HCT116 (cell line): ENCODE measurements around the gene BOD1L1. TPM values are rescaled to one million over a fixed set of nuclear protein-coding genes. Genes with fewer than 3 reads are reported as not detected.

Experiments used
- ATAC-seq: fragments of 200-7000 bp; cut with Tn5 transposase; 2 replicates; pipeline ENCODE4 v1.9.1; 2020; ENCODE audit warnings: mild to moderate bottlenecking, moderate library complexity
- BruUV-seq: library from RNA; stranded (reverse); fragments of 400-500 nt; replicated peaks from 2 replicates; lab custom pipeline; 2021; lab: Mats Ljungman, UMichigan
- CTCF ChIA-PET: fragments of 300-600 bp; sonication (Branson Sonifier 250); formaldehyde crosslinking; loops from one replicate; lab custom pipeline; 2021; ENCODE audit warnings: antibody characterized with exemption; lab: Charles Lee
- POLR2A ChIA-PET: fragments of 300-600, 350-600 bp; sonication (Branson Sonifier 250); formaldehyde crosslinking; loops from one replicate; lab custom pipeline; 2021; ENCODE audit warnings: antibody characterized with exemption; lab: Charles Lee
- RAD21 ChIA-PET, 2 experiments: fragments of 300-600 bp; sonication (Branson Sonifier 250); formaldehyde crosslinking; loops; one replicate each; lab custom pipeline; 2023; ENCODE audit warnings: low total read pairs in 2 of 2; ENCODE audit not compliant: uncharacterized antibody in 2 of 2, unreplicated experiment in 2 of 2, low non-redundant PET in 1 of 2; lab: Charles Lee
- DNase-seq: peaks from one replicate; pipeline ENCODE4 v3.0.0-alpha.2; 2010; ENCODE audit warnings: low read depth, low spot score
- H2AFZ ChIP-seq: fragments of 200-600 bp; shearing (Covaris generic), sonication (generic); 2 replicates; pipeline ENCODE4 v1.6.1; 2017; ENCODE audit warnings: low read depth, mixed run types, mixed read lengths, antibody characterized with exemption, low read length; ENCODE audit not compliant: poor library complexity, severe bottlenecking
- H3K27ac ChIP-seq: 2 replicates; pipeline ENCODE4 v1.5.1; 2012; ENCODE audit warnings: low read depth, low read length
- H3K27me3 ChIP-seq: fragments of 200-600 bp; sonication (generic); 2 replicates; pipeline ENCODE4 v1.6.1; 2016; ENCODE audit warnings: mixed run types, low read length, mixed read lengths; ENCODE audit not compliant: insufficient read depth
- H3K36me3 ChIP-seq, 2 experiments: fragments of 200-500 bp in 1 of 2; fragments of 200-600 bp in 1 of 2; sonication (Bioruptor generic) in 1 of 2; sonication (generic) in 1 of 2; 2 replicates each; pipeline versions ENCODE4 v1.5.1 to v1.6.1; 2014 to 2016; ENCODE audit warnings: low read length in 2 of 2, inconsistent platforms in 1 of 2, mixed read lengths in 1 of 2, mixed run types in 1 of 2; ENCODE audit not compliant: insufficient read depth in 2 of 2, control insufficient read depth in 1 of 2
- H3K4me1 ChIP-seq, 2 experiments: fragments of 200-600 bp in 1 of 2; sonication (generic) in 1 of 2; 2 replicates each; pipeline versions ENCODE4 v1.5.1 to v1.6.1; 2012 to 2017; ENCODE audit warnings: low read length in 2 of 2, inconsistent platforms in 1 of 2, mild to moderate bottlenecking in 1 of 2, mixed read lengths in 1 of 2, mixed run types in 1 of 2, moderate library complexity in 1 of 2; ENCODE audit not compliant: insufficient read depth in 2 of 2, control insufficient read depth in 1 of 2
- H3K4me2 ChIP-seq: fragments of 200-600 bp; sonication (generic); 2 replicates; pipeline ENCODE4 v1.6.1; 2017; ENCODE audit warnings: mixed run types, low read length, mixed read lengths
- H3K4me3 ChIP-seq, 2 experiments: fragments of 200-600 bp in 1 of 2; sonication (generic) in 1 of 2; replicated peaks in 1 of 2; 2 replicates each; pipeline ENCODE4 v1.5.1; 2011 to 2016; ENCODE audit warnings: low read length in 2 of 2, control low read depth in 1 of 2, low read depth in 1 of 2, mild to moderate bottlenecking in 1 of 2, mixed read lengths in 1 of 2, mixed run types in 1 of 2
- H3K79me2 ChIP-seq: fragments of 200-600 bp; sonication (generic); 2 replicates; pipeline ENCODE4 v1.6.1; 2017; ENCODE audit warnings: mild to moderate bottlenecking, mixed run types, low read length, moderate library complexity, mixed read lengths; ENCODE audit not compliant: insufficient read depth
- H3K9ac ChIP-seq: fragments of 200-600 bp; sonication (generic); 2 replicates; pipeline ENCODE4 v1.6.1; 2016; ENCODE audit warnings: low read length, mixed read lengths
- H3K9me2 ChIP-seq: fragments of 200-600 bp; sonication (generic), shearing (Covaris generic); 2 replicates; pipeline ENCODE4 v1.6.1; 2017; ENCODE audit warnings: mixed run types, mild to moderate bottlenecking, moderate library complexity; ENCODE audit not compliant: insufficient read depth
- H3K9me3 ChIP-seq, 2 experiments: fragments of 200-500 bp in 1 of 2; fragments of 200-600 bp in 1 of 2; sonication (Bioruptor generic) in 1 of 2; sonication (generic) in 1 of 2; 2 replicates each; pipeline ENCODE4 v1.6.1; 2014 to 2017; ENCODE audit warnings: low read length in 2 of 2, mixed read lengths in 2 of 2, inconsistent platforms in 1 of 2, low read depth in 1 of 2, mild to moderate bottlenecking in 1 of 2, mixed run types in 1 of 2, moderate library complexity in 1 of 2; ENCODE audit not compliant: control insufficient read depth in 1 of 2, insufficient read depth in 1 of 2
- H4K20me1 ChIP-seq: fragments of 200-600 bp; sonication (generic), shearing (Covaris generic); 2 replicates; pipeline ENCODE4 v1.6.1; 2017; ENCODE audit warnings: mixed run types, mild to moderate bottlenecking, moderate library complexity; ENCODE audit not compliant: insufficient read depth
- ATF3 ChIP-seq: IDR thresholded peaks from 2 replicates; pipeline ENCODE4 v1.6.1; 2012
- CBX3 ChIP-seq: IDR thresholded peaks from 2 replicates; pipeline ENCODE4 v1.6.1; 2012; ENCODE audit warnings: low read depth
- EGR1 ChIP-seq: IDR thresholded peaks from 2 replicates; pipeline ENCODE4 v1.6.1; 2012; ENCODE audit warnings: low read depth
- ELF1 ChIP-seq: IDR thresholded peaks from 2 replicates; pipeline ENCODE4 v1.6.1; 2012; ENCODE audit warnings: low read depth, borderline replicate concordance
- EZH2 ChIP-seq: fragments of 200-600 bp; sonication (generic); IDR thresholded peaks from 2 replicates; pipeline ENCODE4 v1.6.1; 2017; ENCODE audit warnings: antibody characterized with exemption, mixed run types
- EZH2phosphoT487 ChIP-seq: fragments of 200-600 bp; IDR thresholded peaks from 2 replicates; pipeline ENCODE4 v1.6.1; 2018; ENCODE audit warnings: antibody characterized with exemption, borderline replicate concordance
- FOSL1 ChIP-seq: IDR thresholded peaks from 2 replicates; pipeline ENCODE4 v1.6.1; 2012; ENCODE audit warnings: low read depth
- JUND ChIP-seq: IDR thresholded peaks from 2 replicates; pipeline ENCODE4 v1.6.1; 2012
- POLR2A ChIP-seq: IDR thresholded peaks from 2 replicates; pipeline ENCODE4 v1.7.0; 2011; ENCODE audit warnings: borderline replicate concordance; ENCODE audit not compliant: insufficient read depth, insufficient read length; ENCODE audit errors: extremely low read depth
- POLR2AphosphoS5 ChIP-seq: IDR thresholded peaks from 2 replicates; pipeline ENCODE4 v1.6.1; 2011; ENCODE audit warnings: mild to moderate bottlenecking, low read depth, low read length, moderate library complexity
- RAD21 ChIP-seq: IDR thresholded peaks from 2 replicates; pipeline ENCODE4 v1.6.1; 2012; ENCODE audit warnings: low read depth, mild to moderate bottlenecking
- REST ChIP-seq: IDR thresholded peaks from 2 replicates; pipeline ENCODE4 v1.6.1; 2012; ENCODE audit warnings: low read depth
- SIN3A ChIP-seq: IDR thresholded peaks from 2 replicates; pipeline ENCODE4 v1.6.1; 2012; ENCODE audit warnings: low read depth
- SP1 ChIP-seq: IDR thresholded peaks from 2 replicates; pipeline ENCODE4 v1.6.1; 2012; ENCODE audit warnings: low read depth
- TCF7L2 ChIP-seq: IDR thresholded peaks from 2 replicates; pipeline ENCODE4 v1.7.0; 2011; ENCODE audit warnings: borderline replicate concordance, inconsistent platforms; ENCODE audit not compliant: insufficient read depth, insufficient read length; ENCODE audit errors: extremely low read depth
- YY1 ChIP-seq: IDR thresholded peaks from 2 replicates; pipeline ENCODE4 v1.6.1; 2011; ENCODE audit warnings: low read length, low read depth, moderate library complexity, mild to moderate bottlenecking; ENCODE audit not compliant: insufficient replicate concordance; ENCODE audit errors: extremely low read depth
- ZFX ChIP-seq: fragments of 450-650 bp; IDR thresholded peaks from 2 replicates; pipeline ENCODE4 v1.6.1; 2017
- ZNF274 ChIP-seq: fragments of 200-500 bp; sonication (Bioruptor generic); IDR thresholded peaks from 2 replicates; pipeline ENCODE4 v1.6.1; 2014; ENCODE audit warnings: mild to moderate bottlenecking, low read depth, low read length, inconsistent platforms
- intact Hi-C: fragments of 100-400 bp; cut with micrococcal nuclease; formaldehyde crosslinking; loops from 2 replicates; pipeline ENCODE4 v1.10.0; 2022
- total RNA-seq: library from RNA; stranded (reverse); gene quantifications from one replicate; pipeline ENCODE4 v1.2.1, GENCODE V29; 2021; ENCODE audit not compliant: unreplicated experiment
- TF ChIP-seq, protein P1 (sequence below): IDR thresholded peaks from 2 replicates; pipeline ENCODE4 v1.6.1; 2012
- TF ChIP-seq, protein P2 (sequence below): IDR thresholded peaks from 2 replicates; pipeline ENCODE4 v1.6.1; 2011; ENCODE audit warnings: mild to moderate bottlenecking, low read length, moderate library complexity; ENCODE audit not compliant: insufficient replicate concordance; ENCODE audit errors: extremely low read depth

BOD1L1 gene
- total RNA-seq, 1 experiment from 2014 or later = 22.4 TPM

DNA sequence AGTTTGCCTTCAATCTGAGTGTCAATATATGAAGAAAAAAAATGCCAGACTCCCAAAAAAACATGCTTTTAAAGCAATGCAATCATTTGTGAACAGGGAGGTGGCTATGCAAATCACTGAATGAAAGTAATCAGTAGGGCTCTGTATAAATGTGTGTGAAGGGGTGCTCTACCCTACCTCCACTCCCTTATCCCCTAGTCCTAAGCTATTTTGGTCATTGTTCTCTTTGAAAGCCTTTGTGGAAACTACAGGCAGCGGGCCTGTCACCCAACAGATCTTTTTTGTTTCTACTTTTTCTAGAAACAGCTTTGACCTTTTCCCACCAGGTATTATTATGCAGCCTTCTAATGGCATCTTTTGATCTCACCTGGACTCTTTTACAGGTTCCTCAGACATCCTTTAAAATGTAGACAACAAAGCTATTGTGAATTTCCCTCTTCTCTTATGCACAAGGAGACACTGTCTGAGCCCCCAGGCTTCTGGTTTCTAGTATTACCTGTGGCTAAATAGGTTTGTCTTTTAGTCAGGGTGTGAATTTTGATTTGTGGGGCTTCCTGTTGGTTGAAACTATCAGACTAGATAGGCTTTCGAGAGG is 9.2 kb downstream of the BOD1L1 start:
- TF ChIP-seq FOSL1 (no peak), ELF1 (no peak), ATF3 (no peak), POLR2A (no peak), RAD21 (no peak), CBX3 (no peak), REST (no peak), ZNF274 (no peak), EZH2 (no peak), POLR2AphosphoS5 (no peak), SP1 (no peak), EGR1 (no peak), YY1 (no peak), JUND (no peak), TCF7L2 (no peak), SIN3A (no peak), ZFX (no peak), EZH2phosphoT487 (no peak)
- TF ChIP-seq, protein P1, sequence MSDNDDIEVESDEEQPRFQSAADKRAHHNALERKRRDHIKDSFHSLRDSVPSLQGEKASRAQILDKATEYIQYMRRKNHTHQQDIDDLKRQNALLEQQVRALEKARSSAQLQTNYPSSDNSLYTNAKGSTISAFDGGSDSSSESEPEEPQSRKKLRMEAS = no peak
- TF ChIP-seq, protein P2, sequence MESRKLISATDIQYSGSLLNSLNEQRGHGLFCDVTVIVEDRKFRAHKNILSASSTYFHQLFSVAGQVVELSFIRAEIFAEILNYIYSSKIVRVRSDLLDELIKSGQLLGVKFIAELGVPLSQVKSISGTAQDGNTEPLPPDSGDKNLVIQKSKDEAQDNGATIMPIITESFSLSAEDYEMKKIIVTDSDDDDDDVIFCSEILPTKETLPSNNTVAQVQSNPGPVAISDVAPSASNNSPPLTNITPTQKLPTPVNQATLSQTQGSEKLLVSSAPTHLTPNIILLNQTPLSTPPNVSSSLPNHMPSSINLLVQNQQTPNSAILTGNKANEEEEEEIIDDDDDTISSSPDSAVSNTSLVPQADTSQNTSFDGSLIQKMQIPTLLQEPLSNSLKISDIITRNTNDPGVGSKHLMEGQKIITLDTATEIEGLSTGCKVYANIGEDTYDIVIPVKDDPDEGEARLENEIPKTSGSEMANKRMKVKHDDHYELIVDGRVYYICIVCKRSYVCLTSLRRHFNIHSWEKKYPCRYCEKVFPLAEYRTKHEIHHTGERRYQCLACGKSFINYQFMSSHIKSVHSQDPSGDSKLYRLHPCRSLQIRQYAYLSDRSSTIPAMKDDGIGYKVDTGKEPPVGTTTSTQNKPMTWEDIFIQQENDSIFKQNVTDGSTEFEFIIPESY = no peak
- Histone ChIP-seq H3K27me3 (no peaks in the 10 kb centered on the region), H3K4me1 (no peaks in the 10 kb centered on the region), H3K79me2 (peaks cover 24% of the 10 kb centered on the region), H3K9ac (no peak overlapping the region), H4K20me1 (no peaks in the 10 kb centered on the region), H3K9me2 (no peaks in the 10 kb centered on the region), H3K27ac (no peak overlapping the region), H3K4me3 (no peak overlapping the region), H3K9me3 (no peaks in the 10 kb centered on the region), H3K36me3 (peaks cover 23 to 25% of the 10 kb centered on the region in 2 experiments; a peak in 3 of 4 replicates), H3K4me2 (no peak overlapping the region), H2AFZ (no peak overlapping the region)
- DNase-seq (no peak), ATAC-seq (no peak)
- RAD21 ChIA-PET = no interaction called here
- intact Hi-C loops = no loop called here
- CTCF ChIA-PET = no interaction called here
- BruUV-seq = no TSS peak
- POLR2A ChIA-PET = no interaction called here
